Uterus (tissue), 2 donors: ENCODE results near the gene RGS9.

Experiments used
- CTCF ChIP-seq, 4 experiments: fragments of 200-600 bp in 2 of 4; fragments of 450-650 bp in 2 of 4; sonication (generic) in 2 of 4; IDR thresholded peaks; one replicate each; pipeline ENCODE4 v1.5.1; 2016 to 2019; ENCODE audit warnings: antibody characterized with exemption in 4 of 4, mild to moderate bottlenecking in 2 of 4, moderate library complexity in 1 of 4
- POLR2A ChIP-seq, 2 donors: fragments of 450-650 bp; IDR thresholded peaks; one replicate each; pipeline ENCODE4 v1.6.1; 2016; ENCODE audit warnings: antibody characterized with exemption in 2 of 2, mild to moderate bottlenecking in 1 of 2, moderate library complexity in 1 of 2

- TF ChIP-seq POLR2A (IDR thresholded peaks at IDR 0.05) (no peak), CTCF (IDR thresholded peaks at IDR 0.05) (no peak)
These were observed 38.8 kb downstream of the RGS9 start for GRCh38 chr17:65175952-65176351.
